HCT116 (cell line): ENCODE measurements around the gene DNAJC5G. TPM values are rescaled to one million over a fixed set of nuclear protein-coding genes. Genes with fewer than 3 reads are reported as not detected.

Experiments used
- ATAC-seq: fragments of 200-7000 bp; cut with Tn5 transposase; 2 replicates; pipeline ENCODE4 v1.9.1; 2020; ENCODE audit warnings: mild to moderate bottlenecking, moderate library complexity
- BruUV-seq: library from RNA; stranded (reverse); fragments of 400-500 nt; replicated peaks from 2 replicates; lab custom pipeline; 2021; lab: Mats Ljungman, UMichigan
- CTCF ChIA-PET: fragments of 300-600 bp; sonication (Branson Sonifier 250); formaldehyde crosslinking; loops from one replicate; lab custom pipeline; 2021; ENCODE audit warnings: antibody characterized with exemption; lab: Charles Lee
- POLR2A ChIA-PET: fragments of 300-600, 350-600 bp; sonication (Branson Sonifier 250); formaldehyde crosslinking; loops from one replicate; lab custom pipeline; 2021; ENCODE audit warnings: antibody characterized with exemption; lab: Charles Lee
- RAD21 ChIA-PET, 2 experiments: fragments of 300-600 bp; sonication (Branson Sonifier 250); formaldehyde crosslinking; loops; one replicate each; lab custom pipeline; 2023; ENCODE audit warnings: low total read pairs in 2 of 2; ENCODE audit not compliant: uncharacterized antibody in 2 of 2, unreplicated experiment in 2 of 2, low non-redundant PET in 1 of 2; lab: Charles Lee
- DNase-seq: peaks from one replicate; pipeline ENCODE4 v3.0.0-alpha.2; 2010; ENCODE audit warnings: low read depth, low spot score
- H2AFZ ChIP-seq: fragments of 200-600 bp; shearing (Covaris generic), sonication (generic); 2 replicates; pipeline ENCODE4 v1.6.1; 2017; ENCODE audit warnings: low read depth, mixed run types, mixed read lengths, antibody characterized with exemption, low read length; ENCODE audit not compliant: poor library complexity, severe bottlenecking
- H3K27ac ChIP-seq: 2 replicates; pipeline ENCODE4 v1.5.1; 2012; ENCODE audit warnings: low read depth, low read length
- H3K27me3 ChIP-seq: fragments of 200-600 bp; sonication (generic); 2 replicates; pipeline ENCODE4 v1.6.1; 2016; ENCODE audit warnings: mixed run types, low read length, mixed read lengths; ENCODE audit not compliant: insufficient read depth
- H3K36me3 ChIP-seq, 2 experiments: fragments of 200-500 bp in 1 of 2; fragments of 200-600 bp in 1 of 2; sonication (Bioruptor generic) in 1 of 2; sonication (generic) in 1 of 2; 2 replicates each; pipeline versions ENCODE4 v1.5.1 to v1.6.1; 2014 to 2016; ENCODE audit warnings: low read length in 2 of 2, inconsistent platforms in 1 of 2, mixed read lengths in 1 of 2, mixed run types in 1 of 2; ENCODE audit not compliant: insufficient read depth in 2 of 2, control insufficient read depth in 1 of 2
- H3K4me1 ChIP-seq, 2 experiments: fragments of 200-600 bp in 1 of 2; sonication (generic) in 1 of 2; 2 replicates each; pipeline versions ENCODE4 v1.5.1 to v1.6.1; 2012 to 2017; ENCODE audit warnings: low read length in 2 of 2, inconsistent platforms in 1 of 2, mild to moderate bottlenecking in 1 of 2, mixed read lengths in 1 of 2, mixed run types in 1 of 2, moderate library complexity in 1 of 2; ENCODE audit not compliant: insufficient read depth in 2 of 2, control insufficient read depth in 1 of 2
- H3K4me2 ChIP-seq: fragments of 200-600 bp; sonication (generic); 2 replicates; pipeline ENCODE4 v1.6.1; 2017; ENCODE audit warnings: mixed run types, low read length, mixed read lengths
- H3K4me3 ChIP-seq, 2 experiments: fragments of 200-600 bp in 1 of 2; sonication (generic) in 1 of 2; replicated peaks in 1 of 2; 2 replicates each; pipeline ENCODE4 v1.5.1; 2011 to 2016; ENCODE audit warnings: low read length in 2 of 2, control low read depth in 1 of 2, low read depth in 1 of 2, mild to moderate bottlenecking in 1 of 2, mixed read lengths in 1 of 2, mixed run types in 1 of 2
- H3K79me2 ChIP-seq: fragments of 200-600 bp; sonication (generic); 2 replicates; pipeline ENCODE4 v1.6.1; 2017; ENCODE audit warnings: mild to moderate bottlenecking, mixed run types, low read length, moderate library complexity, mixed read lengths; ENCODE audit not compliant: insufficient read depth
- H3K9ac ChIP-seq: fragments of 200-600 bp; sonication (generic); 2 replicates; pipeline ENCODE4 v1.6.1; 2016; ENCODE audit warnings: low read length, mixed read lengths
- H3K9me2 ChIP-seq: fragments of 200-600 bp; sonication (generic), shearing (Covaris generic); 2 replicates; pipeline ENCODE4 v1.6.1; 2017; ENCODE audit warnings: mixed run types, mild to moderate bottlenecking, moderate library complexity; ENCODE audit not compliant: insufficient read depth
- H3K9me3 ChIP-seq, 2 experiments: fragments of 200-500 bp in 1 of 2; fragments of 200-600 bp in 1 of 2; sonication (Bioruptor generic) in 1 of 2; sonication (generic) in 1 of 2; 2 replicates each; pipeline ENCODE4 v1.6.1; 2014 to 2017; ENCODE audit warnings: low read length in 2 of 2, mixed read lengths in 2 of 2, inconsistent platforms in 1 of 2, low read depth in 1 of 2, mild to moderate bottlenecking in 1 of 2, mixed run types in 1 of 2, moderate library complexity in 1 of 2; ENCODE audit not compliant: control insufficient read depth in 1 of 2, insufficient read depth in 1 of 2
- H4K20me1 ChIP-seq: fragments of 200-600 bp; sonication (generic), shearing (Covaris generic); 2 replicates; pipeline ENCODE4 v1.6.1; 2017; ENCODE audit warnings: mixed run types, mild to moderate bottlenecking, moderate library complexity; ENCODE audit not compliant: insufficient read depth
- CBX3 ChIP-seq: IDR thresholded peaks from 2 replicates; pipeline ENCODE4 v1.6.1; 2012; ENCODE audit warnings: low read depth
- CEBPB ChIP-seq: IDR thresholded peaks from 2 replicates; pipeline ENCODE4 v1.6.1; 2012; ENCODE audit warnings: low read depth
- CTCF ChIP-seq, 3 experiments: fragments of 200-600 bp in 1 of 3; sonication (generic) in 1 of 3; IDR thresholded peaks in 2 of 3; conservative IDR thresholded peaks in 1 of 3; 2 replicates each; pipeline ENCODE4 v1.5.1; 2012 to 2017; ENCODE audit warnings: low read depth in 2 of 3, low read length in 2 of 3, antibody characterized with exemption in 1 of 3, borderline replicate concordance in 1 of 3, control low read depth in 1 of 3, mild to moderate bottlenecking in 1 of 3, mixed read lengths in 1 of 3, mixed run types in 1 of 3, moderate library complexity in 1 of 3; ENCODE audit not compliant: insufficient read depth in 1 of 3
- EGR1 ChIP-seq: IDR thresholded peaks from 2 replicates; pipeline ENCODE4 v1.6.1; 2012; ENCODE audit warnings: low read depth
- ELF1 ChIP-seq: IDR thresholded peaks from 2 replicates; pipeline ENCODE4 v1.6.1; 2012; ENCODE audit warnings: low read depth, borderline replicate concordance
- EZH2 ChIP-seq: fragments of 200-600 bp; sonication (generic); IDR thresholded peaks from 2 replicates; pipeline ENCODE4 v1.6.1; 2017; ENCODE audit warnings: antibody characterized with exemption, mixed run types
- EZH2phosphoT487 ChIP-seq: fragments of 200-600 bp; IDR thresholded peaks from 2 replicates; pipeline ENCODE4 v1.6.1; 2018; ENCODE audit warnings: antibody characterized with exemption, borderline replicate concordance
- FOSL1 ChIP-seq: IDR thresholded peaks from 2 replicates; pipeline ENCODE4 v1.6.1; 2012; ENCODE audit warnings: low read depth
- MAX ChIP-seq: IDR thresholded peaks from 2 replicates; pipeline ENCODE4 v1.6.1; 2012
- POLR2AphosphoS5 ChIP-seq: IDR thresholded peaks from 2 replicates; pipeline ENCODE4 v1.6.1; 2011; ENCODE audit warnings: mild to moderate bottlenecking, low read depth, low read length, moderate library complexity
- REST ChIP-seq: IDR thresholded peaks from 2 replicates; pipeline ENCODE4 v1.6.1; 2012; ENCODE audit warnings: low read depth
- SIN3A ChIP-seq: IDR thresholded peaks from 2 replicates; pipeline ENCODE4 v1.6.1; 2012; ENCODE audit warnings: low read depth
- SP1 ChIP-seq: IDR thresholded peaks from 2 replicates; pipeline ENCODE4 v1.6.1; 2012; ENCODE audit warnings: low read depth
- SRF ChIP-seq: IDR thresholded peaks from 2 replicates; pipeline ENCODE4 v1.6.1; 2012; ENCODE audit warnings: low read depth
- TCF7L2 ChIP-seq: IDR thresholded peaks from 2 replicates; pipeline ENCODE4 v1.7.0; 2011; ENCODE audit warnings: borderline replicate concordance, inconsistent platforms; ENCODE audit not compliant: insufficient read depth, insufficient read length; ENCODE audit errors: extremely low read depth
- YY1 ChIP-seq: IDR thresholded peaks from 2 replicates; pipeline ENCODE4 v1.6.1; 2011; ENCODE audit warnings: low read length, low read depth, moderate library complexity, mild to moderate bottlenecking; ENCODE audit not compliant: insufficient replicate concordance; ENCODE audit errors: extremely low read depth
- ZBTB33 ChIP-seq: IDR thresholded peaks from 2 replicates; pipeline ENCODE4 v1.6.1; 2011; ENCODE audit warnings: mild to moderate bottlenecking, low read length, moderate library complexity; ENCODE audit not compliant: insufficient replicate concordance; ENCODE audit errors: extremely low read depth
- ZFX ChIP-seq: fragments of 450-650 bp; IDR thresholded peaks from 2 replicates; pipeline ENCODE4 v1.6.1; 2017
- ZNF274 ChIP-seq: fragments of 200-500 bp; sonication (Bioruptor generic); IDR thresholded peaks from 2 replicates; pipeline ENCODE4 v1.6.1; 2014; ENCODE audit warnings: mild to moderate bottlenecking, low read depth, low read length, inconsistent platforms
- intact Hi-C: fragments of 100-400 bp; cut with micrococcal nuclease; formaldehyde crosslinking; loops from 2 replicates; pipeline ENCODE4 v1.10.0; 2022
- total RNA-seq: library from RNA; stranded (reverse); gene quantifications from one replicate; pipeline ENCODE4 v1.2.1, GENCODE V29; 2021; ENCODE audit not compliant: unreplicated experiment

DNAJC5G gene
- total RNA-seq, 1 experiment from 2014 or later = 2.5 TPM

- POLR2A ChIA-PET = no interaction called here
- no peaks in the 10 kb centered on the region for H3K4me1 ChIP-seq
- H3K9me3 ChIP-seq = no peaks in the 10 kb centered on the region
- H3K9ac ChIP-seq = no peak overlapping the region
- peaks cover 60 to 89% of the 10 kb centered on the region in 2 experiments for H3K36me3 ChIP-seq
- no peak overlapping the region for H3K4me3 ChIP-seq
- H3K9me2 ChIP-seq = no peaks in the 10 kb centered on the region
- no peak overlapping the region for H2AFZ ChIP-seq
- intact Hi-C loops = no loop called here
- ATAC-seq = no peak
- no peaks in the 10 kb centered on the region for H3K27me3 ChIP-seq
- BruUV-seq = TSS peak; percentile 5
- H3K27ac ChIP-seq = no peak overlapping the region
- H3K79me2 ChIP-seq = no peaks in the 10 kb centered on the region
- no peaks in the 10 kb centered on the region for H4K20me1 ChIP-seq
- TF ChIP-seq EZH2phosphoT487 (no peak), EZH2 (no peak), POLR2AphosphoS5 (no peak), ELF1 (no peak), CBX3 (no peak), ZBTB33 (no peak), FOSL1 (no peak), EGR1 (no peak), ZFX (no peak), CTCF (IDR thresholded peaks at IDR 0.05 in 2 of 3, conservative IDR thresholded peaks at IDR 0.05 in 1 of 3; ENCODE audit: borderline replicate concordance in 1 of 3, insufficient read depth in 1 of 3, low read depth in 2 of 3, low read length in 2 of 3) (no peak), SP1 (no peak), CEBPB (no peak), ZNF274 (no peak), SRF (no peak), SIN3A (no peak), REST (no peak), YY1 (no peak), TCF7L2 (no peak), MAX (no peak)
- RAD21 ChIA-PET = no interaction called here
- CTCF ChIA-PET = no interaction called here
- DNase-seq = no peak
- no peak overlapping the region for H3K4me2 ChIP-seq
These were observed 36.3 kb upstream of the DNAJC5G start for GRCh38 chr2:27238976-27239375.
